ENCODE measurements around the gene FXYD6.

GRCh38 chr11:117912497-117912896, 36.0 kb upstream of the FXYD6 start:
- TF ChIP-seq SUZ12 (IDR thresholded peaks at IDR 0.05; ENCODE audit: extremely low read depth, insufficient read depth, insufficient read length) (no peak), YY1 (IDR thresholded peaks at IDR 0.05; ENCODE audit: insufficient read depth, insufficient read length) (no peak)
